ENCODE data around the gene CBFA2T2. TPM values are rescaled to one million over a fixed set of nuclear protein-coding genes. Genes with fewer than 3 reads are reported as not detected.
"Not testable (repeated sequence)": the region's sequence is repeated elsewhere in the genome, so short reads cannot be mapped to it uniquely, and the experiment has no call there.

Gene CBFA2T2
- total RNA-seq, 2 donors from 2014 or later, result 10.6 to 12.5 TPM

DNA sequence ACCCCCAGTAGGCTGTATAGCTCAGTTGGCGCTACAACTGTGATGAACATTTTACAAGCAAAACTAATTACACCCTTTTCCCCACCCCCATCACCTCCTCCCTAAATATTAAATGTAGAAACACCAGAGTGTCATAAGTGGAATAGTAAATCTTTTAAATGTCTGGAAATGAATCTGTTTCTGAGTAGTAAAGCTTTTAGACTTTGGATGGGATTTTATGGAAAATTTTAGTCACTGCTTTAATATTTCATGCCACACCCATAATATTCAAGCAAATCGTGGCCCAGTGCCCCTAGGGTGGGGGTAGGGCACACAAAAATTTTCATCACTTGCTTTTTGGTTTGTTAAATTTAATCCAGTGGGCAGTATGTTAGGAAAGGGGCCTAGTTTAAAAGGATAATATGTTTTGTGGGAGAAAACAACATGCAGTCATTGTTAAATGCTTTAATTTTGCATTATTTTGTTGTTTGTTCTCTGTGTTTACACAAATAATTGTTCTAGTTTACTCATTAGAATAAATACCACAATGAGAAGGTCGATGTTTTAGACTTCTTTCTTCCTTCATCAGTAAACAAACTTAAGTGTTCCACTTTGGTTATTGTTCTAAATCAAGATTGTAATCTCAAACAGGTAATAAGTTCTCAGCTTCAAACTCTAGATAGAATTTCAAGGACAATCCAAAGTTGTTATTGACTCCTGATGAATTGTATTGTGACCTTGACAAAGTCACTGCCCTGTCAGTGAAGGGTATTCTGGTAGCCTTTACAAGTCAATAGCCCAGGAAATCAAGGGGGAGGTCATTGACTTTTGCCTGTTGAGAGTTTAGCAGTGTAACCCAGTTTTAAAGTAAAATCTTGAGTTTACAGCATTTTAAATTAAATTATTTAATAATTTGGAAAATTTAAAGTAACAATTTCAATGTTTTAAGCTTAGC is 79.2 kb downstream of the CBFA2T2 start:
- intact Hi-C loops (cut with DNase I), result no loop called here
- peaks cover 26% of the 10 kb centered on the region for H3K4me1 ChIP-seq
- DNase-seq, result no peak
- no peaks in the 10 kb centered on the region for H3K27me3 ChIP-seq
- no peaks in the 10 kb centered on the region for H3K9me3 ChIP-seq
- no peak overlapping the region for H3K4me3 ChIP-seq
- no peaks in the 10 kb centered on the region for H3K36me3 ChIP-seq (replicated peaks in 1 of 2; ENCODE audit: insufficient read depth in 1 of 2, low read depth in 2 of 2)
- TF ChIP-seq CTCF (IDR thresholded peaks at IDR 0.05), result no peak
- no peak for TF ChIP-seq POLR2A (IDR thresholded peaks at IDR 0.05)
- no peak for ATAC-seq
- no peak overlapping the region for H3K27ac ChIP-seq
- WGBS, 2 donors, result 39 to 40% methylated on average over 3 of the region's 3 CpGs

GRCh38 chr20:33569802-33570391 is 80.0 kb downstream of the CBFA2T2 start:
- no peak for TF ChIP-seq CTCF (IDR thresholded peaks at IDR 0.05)
- no peak for TF ChIP-seq POLR2A (IDR thresholded peaks at IDR 0.05)
- ATAC-seq, result no peak
- Histone ChIP-seq H3K27ac (no peak overlapping the region), H3K36me3 (replicated peaks in 1 of 2; ENCODE audit: insufficient read depth in 1 of 2, low read depth in 2 of 2) (no peaks in the 10 kb centered on the region), H3K4me3 (no peak overlapping the region), H3K27me3 (no peaks in the 10 kb centered on the region), H3K4me1 (peaks cover 26% of the 10 kb centered on the region), H3K9me3 (no peaks in the 10 kb centered on the region)
- no peak for DNase-seq
- WGBS, 2 donors, result 79 to 86% methylated on average over 5 of the region's 5 CpGs
- intact Hi-C loops (cut with DNase I), result no loop called here

DNA sequence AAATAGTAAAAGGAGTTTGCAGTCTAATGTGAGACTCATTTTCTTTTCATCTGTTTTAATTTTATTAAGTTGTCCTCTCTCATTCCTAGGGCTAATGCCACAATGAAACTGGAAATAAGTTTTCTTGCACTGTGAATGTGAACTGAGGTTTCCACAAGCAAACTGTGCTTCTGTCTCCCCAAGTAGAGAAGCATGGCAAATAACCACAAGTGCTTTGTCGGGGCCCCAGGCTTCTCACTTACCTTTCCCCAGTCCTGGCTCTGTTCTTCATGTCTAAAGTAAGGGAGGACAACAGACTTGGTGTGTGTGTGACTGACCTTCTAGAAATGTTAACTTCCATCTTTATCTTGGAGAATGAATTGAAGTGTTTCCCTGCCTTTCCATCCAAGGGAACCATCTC is 80.8 kb downstream of the CBFA2T2 start:
- no peak for DNase-seq
- Histone ChIP-seq H3K27me3 (no peaks in the 10 kb centered on the region), H3K9me3 (no peaks in the 10 kb centered on the region), H3K27ac (no peak overlapping the region), H3K36me3 (replicated peaks in 1 of 2; ENCODE audit: insufficient read depth in 1 of 2, low read depth in 2 of 2) (no peaks in the 10 kb centered on the region), H3K4me3 (no peak overlapping the region), H3K4me1 (peaks cover 30% of the 10 kb centered on the region)
- TF ChIP-seq CTCF (IDR thresholded peaks at IDR 0.05) (no peak), POLR2A (IDR thresholded peaks at IDR 0.05) (no peak)
- 100% methylated on average over 1 of the region's 1 CpG for WGBS, 2 donors
- no peak for ATAC-seq
- intact Hi-C loops (cut with DNase I), result no loop called here

GRCh38 chr20:33573268-33573667 is 83.4 kb downstream of the CBFA2T2 start:
- ATAC-seq; H3K9me3 ChIP-seq; H3K4me3 ChIP-seq; intact Hi-C loops (cut with DNase I); H3K27ac ChIP-seq; H3K36me3 ChIP-seq (replicated peaks in 1 of 2; ENCODE audit: insufficient read depth in 1 of 2, low read depth in 2 of 2); H3K27me3 ChIP-seq; DNase-seq: not testable (repeated sequence)
- peaks cover 31% of the 10 kb centered on the region for H3K4me1 ChIP-seq
- WGBS, 2 donors, result 93 to 95% methylated on average over 5 of the region's 5 CpGs

DNA sequence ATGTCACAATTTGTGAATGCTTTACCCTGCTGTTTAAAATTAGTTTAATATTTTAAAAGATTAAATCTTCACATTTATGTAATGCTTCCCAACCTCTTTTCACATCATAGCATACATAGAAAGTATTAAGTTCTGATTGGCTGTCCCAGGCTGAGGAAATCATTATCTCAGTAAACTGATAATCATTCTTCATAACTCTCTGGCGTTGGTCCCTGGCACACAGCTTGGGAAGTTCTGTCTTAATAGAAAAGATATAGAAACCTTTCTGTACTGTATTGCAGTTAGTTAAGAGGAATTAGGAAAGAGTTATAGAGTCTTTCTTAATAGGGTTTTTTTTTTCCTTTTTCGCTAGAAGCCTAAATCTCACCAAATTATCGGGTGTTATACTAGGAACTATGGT is 85.4 kb downstream of the CBFA2T2 start:
- H3K36me3 ChIP-seq (replicated peaks in 1 of 2; ENCODE audit: insufficient read depth in 1 of 2, low read depth in 2 of 2), result no peaks in the 10 kb centered on the region
- H3K4me1 ChIP-seq, result peaks cover 12% of the 10 kb centered on the region
- DNase-seq (no peak), ATAC-seq (no peak)
- no peak overlapping the region for H3K4me3 ChIP-seq
- 58 to 63% methylated on average over 3 of the region's 3 CpGs for WGBS, 2 donors
- no peaks in the 10 kb centered on the region for H3K27me3 ChIP-seq
- no peak overlapping the region for H3K27ac ChIP-seq
- no peaks in the 10 kb centered on the region for H3K9me3 ChIP-seq
- no peak for TF ChIP-seq CTCF (IDR thresholded peaks at IDR 0.05)
- no peak for TF ChIP-seq POLR2A (IDR thresholded peaks at IDR 0.05)
- intact Hi-C loops (cut with DNase I), result no loop called here
